A549 (cell line): ENCODE data around the gene PRRG4. TPM values are rescaled to one million over a fixed set of nuclear protein-coding genes. Genes with fewer than 3 reads are reported as not detected.

Source experiments
- ATAC-seq, 2 experiments: fragments of 200-7000 bp in 1 of 2; fragments of >200 bp in 1 of 2; cut with Nextera tagmentation in 1 of 2; cut with Tn5 transposase in 1 of 2; 3 replicates each; pipeline versions ENCODE4 v1.8.0 to v1.9.1; 2018 to 2020; ENCODE audit warnings: mild to moderate bottlenecking in 1 of 2, moderate library complexity in 1 of 2
- CTCF ChIA-PET: fragments of 300-600 bp; sonication (Branson Sonifier 250); formaldehyde crosslinking; extraction: SDS; loops from one replicate; lab custom pipeline; 2021; ENCODE audit warnings: antibody characterized with exemption, inconsistent platforms; lab: Yijun Ruan, JAX
- POLR2A ChIA-PET: fragments of 350-600 bp; formaldehyde crosslinking; extraction: SDS; loops from one replicate; lab custom pipeline; 2021; ENCODE audit warnings: antibody characterized with exemption, inconsistent platforms; lab: Yijun Ruan, JAX
- DNase-seq, 2 experiments: peaks; one replicate each; pipeline versions ENCODE4 v3.0.0 to v3.0.0-alpha.2; 2011 to 2016; ENCODE audit warnings: low read depth in 1 of 2, low spot score in 1 of 2
- FAIRE-seq: peaks from 2 replicates; lab custom pipeline; 2011; peaks lifted over from hg19 to GRCh38; lab: Jason Lieb, UNC
- H3K27ac ChIP-seq, 2 experiments: fragments of >200 bp; sonication (Bioruptor Twin); formaldehyde crosslinking; 3 replicates each; pipeline ENCODE4 v1.5.1; 2016 to 2017
- H3K4me1 ChIP-seq: fragments of >200 bp; sonication (Bioruptor Twin); formaldehyde crosslinking; 3 replicates; pipeline ENCODE4 v1.6.1; 2016
- H3K4me2 ChIP-seq: fragments of >200 bp; sonication (Bioruptor Twin); formaldehyde crosslinking; 3 replicates; pipeline ENCODE4 v1.6.1; 2016
- H3K4me3 ChIP-seq: fragments of >200 bp; sonication (Bioruptor Twin); formaldehyde crosslinking; 3 replicates; pipeline ENCODE4 v1.5.1; 2016
- H3K9me3 ChIP-seq: fragments of >200 bp; sonication (Bioruptor Twin); formaldehyde crosslinking; 3 replicates; pipeline ENCODE4 v1.6.1; 2016
- EHF ChIP-seq: fragments of 250-450 bp; sonication (Bioruptor Pico); IDR thresholded peaks from 2 replicates; pipeline ENCODE4 v1.5.0; 2020; ENCODE audit warnings: mild to moderate bottlenecking
- ELK1 ChIP-seq: fragments of 150-350 bp; IDR thresholded peaks from 2 replicates; pipeline ENCODE4 v1.6.1; 2014; ENCODE audit warnings: low read depth, mild to moderate bottlenecking, low read length
- EP300 ChIP-seq, 2 experiments: fragments of >200 bp; sonication (Bioruptor Twin); formaldehyde crosslinking; IDR thresholded peaks; 2 replicates in 1 of 2; 3 replicates in 1 of 2; pipeline ENCODE4 v1.6.1; 2016 to 2017
- HES2 ChIP-seq: fragments of >200 bp; sonication (Bioruptor Twin); formaldehyde crosslinking; IDR thresholded peaks from 2 replicates; pipeline ENCODE4 v1.6.1; 2016
- HOXA7 ChIP-seq: fragments of 250-450 bp; sonication (Bioruptor Pico); IDR thresholded peaks from 2 replicates; pipeline ENCODE4 v1.5.0; 2020; ENCODE audit warnings: mild to moderate bottlenecking, moderate library complexity
- HOXB5 ChIP-seq: fragments of 250-450 bp; sonication (Bioruptor Pico); IDR thresholded peaks from 2 replicates; pipeline ENCODE4 v1.5.0; 2020; ENCODE audit warnings: mild to moderate bottlenecking, moderate library complexity
- KDM1A ChIP-seq: fragments of 200-600 bp; sonication (generic); IDR thresholded peaks from 2 replicates; pipeline ENCODE4 v1.6.1; 2016; ENCODE audit warnings: low read depth, mild to moderate bottlenecking
- MAZ ChIP-seq: fragments of 150-350 bp; IDR thresholded peaks from 2 replicates; pipeline ENCODE4 v1.6.1; 2014; ENCODE audit warnings: antibody characterized with exemption, low read depth, low read length, borderline replicate concordance
- NPAS2 ChIP-seq: fragments of 250-450 bp; sonication (Bioruptor Pico); IDR thresholded peaks from 2 replicates; pipeline ENCODE4 v1.8.0; 2022; ENCODE audit warnings: mild to moderate bottlenecking, moderate library complexity, borderline replicate concordance
- NR3C1 ChIP-seq: fragments of >200 bp; sonication (Bioruptor Twin); formaldehyde crosslinking; IDR thresholded peaks from 3 replicates; pipeline ENCODE4 v1.6.1; 2017
- PHF8 ChIP-seq: fragments of 200-600 bp; sonication (generic); IDR thresholded peaks from 2 replicates; pipeline ENCODE4 v1.6.1; 2016; ENCODE audit warnings: low read depth, mild to moderate bottlenecking, antibody characterized with exemption, moderate library complexity, borderline replicate concordance
- POLR2A ChIP-seq: IDR thresholded peaks from 2 replicates; pipeline ENCODE4 v1.6.1; 2012; ENCODE audit warnings: mild to moderate bottlenecking, low read length
- RCOR1 ChIP-seq: fragments of 150-350 bp; IDR thresholded peaks from 2 replicates; pipeline ENCODE4 v1.6.1; 2014; ENCODE audit warnings: antibody characterized with exemption, low read length, low read depth
- RFX5 ChIP-seq: fragments of 450-650 bp; IDR thresholded peaks from 2 replicates; pipeline ENCODE4 v1.7.1; 2014; ENCODE audit warnings: antibody characterized with exemption, mild to moderate bottlenecking, moderate library complexity
- RNF2 ChIP-seq: fragments of 200-600 bp; sonication (generic); IDR thresholded peaks from 2 replicates; pipeline ENCODE4 v1.6.1; 2016; ENCODE audit warnings: low read depth, mild to moderate bottlenecking, antibody characterized with exemption, moderate library complexity, borderline replicate concordance
- SMC3 ChIP-seq: fragments of >200 bp; sonication (Bioruptor Twin); formaldehyde crosslinking; IDR thresholded peaks from 3 replicates; pipeline ENCODE4 v1.6.1; 2018; ENCODE audit warnings: inconsistent platforms
- USF2 ChIP-seq: fragments of 450-650 bp; IDR thresholded peaks from 2 replicates; pipeline ENCODE4 v1.6.1; 2014; ENCODE audit warnings: antibody characterized with exemption
- ZC3H11A ChIP-seq: fragments of 450-650 bp; IDR thresholded peaks from 2 replicates; pipeline ENCODE4 v1.6.1; 2014; ENCODE audit warnings: antibody characterized with exemption, mild to moderate bottlenecking
- WGBS: methylation state at CpG from one replicate; pipeline ENCODE4 v1.1.6; 2017; ENCODE audit errors: missing lambda C conversion rate; 5-methylcytosine and 5-hydroxymethylcytosine counted together
- polyA plus RNA-seq, 4 experiments: library from polyadenylated mRNA; depleted of rRNA in 3 of 4; stranded (reverse); fragments of >200 nt; fragmentation: RNase III in 1 of 4; extraction: RNeasy Plus Mini Kit Qiagen cat#74134 plus additional on column Dnase treatment in 1 of 4; gene quantifications; 2 replicates in 3 of 4; 3 replicates in 1 of 4; pipeline ENCODE4 v1.2.3, GENCODE V29; 2011 to 2017

PRRG4 gene
- polyA plus RNA-seq, 2 of the 4 experiments (the other 2 are of a cell fraction): 0.83 to 1.4 TPM

- POLR2A ChIA-PET: no interaction called here
- Histone ChIP-seq H3K27ac (no peak overlapping the region), H3K9me3 (no peaks in the 10 kb centered on the region), H3K4me2 (no peak overlapping the region), H3K4me1 (no peaks in the 10 kb centered on the region; the same call in 2 of the 3 replicates), H3K4me3 (no peak overlapping the region)
- DNase-seq (no peak), FAIRE-seq (no peak)
- TF ChIP-seq RNF2 (no peak), MAZ (no peak), NR3C1 (no peak), KDM1A (no peak)
- TF ChIP-seq, all 56 proteins: peak for 0
- no peak for ATAC-seq
- WGBS: 97% methylated on average over 4 of the region's 4 CpGs
- CTCF ChIA-PET: interaction anchor here (0.5 to 1.9 kb wide), 4 partner anchors 8 to 93 kb away, joined by 3 to 9 read pairs (median 4); partner anchors contain the start of gene QSER1
Measured at GRCh38 chr11:32902089-32902665, 72.5 kb downstream of the PRRG4 start.

GRCh38 chr11:32905028-32905667 lies 75.4 kb downstream of the PRRG4 start:
- no peak overlapping the region for H3K4me2 ChIP-seq
- no peak overlapping the region for H3K4me3 ChIP-seq
- H3K4me1 ChIP-seq: no peaks in the 10 kb centered on the region; the same call in 2 of the 3 replicates
- TF ChIP-seq EP300 (IDR thresholded peaks at IDR 0.05) (no peak), ELK1 (no peak), PHF8 (no peak), RFX5 (no peak), SMC3 (no peak), HOXA7 (CRISPR knock-in tag) (no peak), ZC3H11A (no peak), NPAS2 (CRISPR knock-in tag) (no peak), POLR2A (no peak), HES2 (no peak), EHF (CRISPR knock-in tag) (no peak), USF2 (no peak), HOXB5 (CRISPR knock-in tag) (no peak), RCOR1 (no peak)
- TF ChIP-seq, all 56 proteins: peak for 0
- FAIRE-seq (no peak), ATAC-seq (no peak), DNase-seq (no peak)
- POLR2A ChIA-PET: no interaction called here
- CTCF ChIA-PET: interaction anchor here (1.1 to 2.4 kb wide), 2 partner anchors 11 to 14 kb away, joined by 3 to 6 read pairs; no protein-coding TSS in a partner anchor
- 86% methylated on average over 3 of the region's 3 CpGs for WGBS
- no peaks in the 10 kb centered on the region for H3K9me3 ChIP-seq
- no peak overlapping the region for H3K27ac ChIP-seq

Other genes starting within 250 kb of the PRRG4 start
- gene EIF3M, start 246.1 kb upstream of the PRRG4 start, polyA plus RNA-seq (2011; rRNA removed): 724 and 890 TPM in 2 replicates
- gene EIF3M, start 246.1 kb upstream of the PRRG4 start, polyA plus RNA-seq (2017; fragmentation: RNase III; extraction: RNeasy Plus Mini Kit Qiagen cat#74134 plus additional on column Dnase treatment): 436 to 478 TPM (median 451 TPM) in 3 replicates
- gene CCDC73, start 35.3 kb upstream of the PRRG4 start, polyA plus RNA-seq (2011; rRNA removed): 0.03 TPM in 2 replicates
- 0.03 TPM in 1 of 3 replicates, not detected in the others for gene CCDC73, start 35.3 kb upstream of the PRRG4 start, polyA plus RNA-seq (2017; fragmentation: RNase III; extraction: RNeasy Plus Mini Kit Qiagen cat#74134 plus additional on column Dnase treatment)
- 27.2 and 29.8 TPM in 2 replicates for gene QSER1, start 62.9 kb downstream of the PRRG4 start, polyA plus RNA-seq (2011; rRNA removed)
- gene QSER1, start 62.9 kb downstream of the PRRG4 start, polyA plus RNA-seq (2017; fragmentation: RNase III; extraction: RNeasy Plus Mini Kit Qiagen cat#74134 plus additional on column Dnase treatment): 13.2 to 15.8 TPM (median 13.8 TPM) in 3 replicates
- 15.2 and 16.6 TPM in 2 replicates for gene DEPDC7, start 186.0 kb downstream of the PRRG4 start, polyA plus RNA-seq (2011; rRNA removed)
- gene DEPDC7, start 186.0 kb downstream of the PRRG4 start, polyA plus RNA-seq (2017; fragmentation: RNase III; extraction: RNeasy Plus Mini Kit Qiagen cat#74134 plus additional on column Dnase treatment): 15.1 to 15.3 TPM (median 15.2 TPM) in 3 replicates
- gene TCP11L1, start 209.6 kb downstream of the PRRG4 start, polyA plus RNA-seq (2011; rRNA removed): 42.1 and 43.0 TPM in 2 replicates
- gene TCP11L1, start 209.6 kb downstream of the PRRG4 start, polyA plus RNA-seq (2017; fragmentation: RNase III; extraction: RNeasy Plus Mini Kit Qiagen cat#74134 plus additional on column Dnase treatment): 23.7 to 30.3 TPM (median 27.7 TPM) in 3 replicates